SK-N-SH treated with all-trans-retinoic acid at 6 μM for 48 hours (cell line): ENCODE measurements around the gene PCDHGB3.

ENCODE experiments used
- BACH2 ChIP-seq: fragments of 250-450 bp; sonication (Bioruptor Pico); IDR thresholded peaks from 2 replicates; pipeline ENCODE4 v1.9.0; 2021; ENCODE audit warnings: mild to moderate bottlenecking, borderline replicate concordance
- CREB5 ChIP-seq: fragments of 250-450 bp; sonication (Bioruptor Pico); IDR thresholded peaks from 2 replicates; pipeline ENCODE4 v1.5.1; 2020; ENCODE audit warnings: low read depth, mild to moderate bottlenecking, moderate library complexity
- GLIS3 ChIP-seq: fragments of 250-450 bp; sonication (Bioruptor Pico); IDR thresholded peaks from 2 replicates; pipeline ENCODE4 v1.5.0; 2020; ENCODE audit warnings: mild to moderate bottlenecking, moderate library complexity
- OSR1 ChIP-seq: fragments of 250-450 bp; sonication (Bioruptor Pico); IDR thresholded peaks from 2 replicates; pipeline ENCODE4 v1.8.0; 2022; ENCODE audit warnings: moderate library complexity, mild to moderate bottlenecking, inconsistent platforms
- RARB ChIP-seq: fragments of 250-450 bp; sonication (Bioruptor Pico); IDR thresholded peaks from 2 replicates; pipeline ENCODE4 v1.8.0; 2021; ENCODE audit warnings: mild to moderate bottlenecking, moderate library complexity
- SNAI2 ChIP-seq: fragments of 250-450 bp; sonication (Bioruptor Pico); IDR thresholded peaks from 2 replicates; pipeline ENCODE4 v1.5.0; 2020; ENCODE audit warnings: mild to moderate bottlenecking, moderate library complexity
- TOX ChIP-seq: fragments of 250-450 bp; sonication (Bioruptor Pico); IDR thresholded peaks from 2 replicates; pipeline ENCODE4 v1.8.0; 2021; ENCODE audit warnings: mild to moderate bottlenecking, moderate library complexity, borderline replicate concordance
- ZFP3 ChIP-seq: fragments of 250-450 bp; sonication (Bioruptor Pico); IDR thresholded peaks from 2 replicates; pipeline ENCODE4 v1.5.0; 2020; ENCODE audit warnings: mild to moderate bottlenecking, moderate library complexity
- ZNF8 ChIP-seq: fragments of 450-650 bp; formaldehyde crosslinking; IDR thresholded peaks from 2 replicates; pipeline ENCODE4 v1.5.0; 2020; ENCODE audit warnings: mild to moderate bottlenecking, moderate library complexity

- TF ChIP-seq GLIS3 (CRISPR knock-in tag) (no peak), CREB5 (CRISPR knock-in tag) (no peak), ZFP3 (CRISPR knock-in tag) (no peak), RARB (CRISPR knock-in tag) (no peak), TOX (CRISPR knock-in tag) (no peak), BACH2 (CRISPR knock-in tag) (no peak), SNAI2 (CRISPR knock-in tag) (no peak), OSR1 (CRISPR knock-in tag) (no peak), ZNF8 (CRISPR knock-in tag) (no peak)
Observed at GRCh38 chr5:141398608-141399007, 28.6 kb downstream of the PCDHGB3 start.
